ENCODE measurements around the gene SLC38A3. TPM values are rescaled to one million over a fixed set of nuclear protein-coding genes. Genes with fewer than 3 reads are reported as not detected.
A peak's percentile ranks its signal among the peaks of the same experiment; 100 is the strongest.

The SLC38A3 gene
- total RNA-seq, 2 experiments from 2014 or later, result 0.22 TPM; not detected in 1

DNA sequence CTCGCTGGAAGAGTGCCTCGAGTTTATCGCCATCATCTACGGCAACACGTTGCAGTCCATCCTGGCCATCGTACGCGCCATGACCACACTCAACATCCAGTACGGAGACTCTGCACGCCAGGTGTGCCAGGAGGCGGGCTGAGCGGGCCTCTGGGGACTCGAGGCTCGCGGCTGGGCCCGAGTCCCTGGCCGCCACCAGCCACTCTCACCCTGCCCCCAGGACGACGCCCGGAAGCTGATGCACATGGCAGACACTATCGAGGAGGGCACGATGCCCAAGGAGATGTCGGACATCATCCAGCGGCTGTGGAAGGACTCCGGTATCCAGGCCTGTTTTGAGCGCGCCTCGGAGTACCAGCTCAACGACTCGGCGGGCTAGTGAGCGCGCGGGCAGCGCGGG, 11.8 kb upstream of the SLC38A3 start:
- TF ChIP-seq, protein P1, sequence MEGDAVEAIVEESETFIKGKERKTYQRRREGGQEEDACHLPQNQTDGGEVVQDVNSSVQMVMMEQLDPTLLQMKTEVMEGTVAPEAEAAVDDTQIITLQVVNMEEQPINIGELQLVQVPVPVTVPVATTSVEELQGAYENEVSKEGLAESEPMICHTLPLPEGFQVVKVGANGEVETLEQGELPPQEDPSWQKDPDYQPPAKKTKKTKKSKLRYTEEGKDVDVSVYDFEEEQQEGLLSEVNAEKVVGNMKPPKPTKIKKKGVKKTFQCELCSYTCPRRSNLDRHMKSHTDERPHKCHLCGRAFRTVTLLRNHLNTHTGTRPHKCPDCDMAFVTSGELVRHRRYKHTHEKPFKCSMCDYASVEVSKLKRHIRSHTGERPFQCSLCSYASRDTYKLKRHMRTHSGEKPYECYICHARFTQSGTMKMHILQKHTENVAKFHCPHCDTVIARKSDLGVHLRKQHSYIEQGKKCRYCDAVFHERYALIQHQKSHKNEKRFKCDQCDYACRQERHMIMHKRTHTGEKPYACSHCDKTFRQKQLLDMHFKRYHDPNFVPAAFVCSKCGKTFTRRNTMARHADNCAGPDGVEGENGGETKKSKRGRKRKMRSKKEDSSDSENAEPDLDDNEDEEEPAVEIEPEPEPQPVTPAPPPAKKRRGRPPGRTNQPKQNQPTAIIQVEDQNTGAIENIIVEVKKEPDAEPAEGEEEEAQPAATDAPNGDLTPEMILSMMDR (IDR thresholded peaks at IDR 0.05), result no peak
- Mint-ChIP-seq H3K9me3 (no peaks in the 10 kb centered on the region), H3K36me3 (ENCODE audit: low read depth) (no peaks in the 10 kb centered on the region), H3K27ac (no peak overlapping the region), H3K4me3 (no peak overlapping the region), H3K4me1 (ENCODE audit: low read depth) (peaks cover 11% of the 10 kb centered on the region), H3K27me3 (peaks cover 15% of the 10 kb centered on the region)
- intact Hi-C loops (cut with micrococcal nuclease), result loop anchor here (2.0 kb wide), 2 partner anchors 34 to 86 kb away; partner anchors contain the start of gene LSMEM2
- DNase-seq, result no peak
- ChIA-PET CTCF (interaction anchor here (1.0 to 7.0 kb wide), 22 partner anchors 9 to 125 kb away, joined by 3 to 204 read pairs (median 13); partner anchors contain the start of gene SLC38A3), POLR2A (interaction anchor here (0.6 to 2.4 kb wide), 2 partner anchors 33 to 42 kb away, joined by 3 to 16 read pairs; no protein-coding TSS in a partner anchor)
- ATAC-seq, result no peak

DNA sequence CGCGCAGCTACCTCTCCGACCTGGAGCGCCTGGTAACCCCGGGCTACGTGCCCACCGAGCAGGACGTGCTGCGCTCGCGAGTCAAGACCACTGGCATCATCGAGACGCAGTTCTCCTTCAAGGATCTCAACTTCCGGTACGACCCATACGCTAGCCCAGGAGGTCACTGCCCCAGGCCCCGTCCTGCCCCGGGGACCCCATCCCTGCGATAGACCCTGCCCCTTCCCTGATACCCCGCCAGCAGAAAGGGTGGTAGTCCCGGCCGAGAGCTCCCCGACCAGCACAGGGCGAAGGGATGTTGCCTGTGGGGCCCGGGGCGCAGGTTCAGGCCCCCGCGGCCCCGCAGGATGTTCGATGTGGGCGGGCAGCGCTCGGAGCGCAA, 11.3 kb upstream of the SLC38A3 start:
- POLR2A ChIA-PET, result interaction anchor here (1.0 to 2.4 kb wide), 3 partner anchors 33 to 73 kb away, joined by 3 to 16 read pairs (median 3); no protein-coding TSS in a partner anchor
- ATAC-seq, result no peak
- no peak overlapping the region for H3K4me3 Mint-ChIP-seq
- DNase-seq, result no peak
- H3K36me3 Mint-ChIP-seq (ENCODE audit: low read depth), result no peaks in the 10 kb centered on the region
- CTCF ChIA-PET, result interaction anchor here (0.8 to 7.0 kb wide), 29 partner anchors 9 to 131 kb away, joined by 3 to 204 read pairs (median 6); partner anchors contain the start of gene SLC38A3
- H3K27me3 Mint-ChIP-seq, result peaks cover 15% of the 10 kb centered on the region
- H3K4me1 Mint-ChIP-seq (ENCODE audit: low read depth), result peaks cover 11% of the 10 kb centered on the region
- no peak overlapping the region for H3K27ac Mint-ChIP-seq
- TF ChIP-seq, protein P1 (IDR thresholded peaks at IDR 0.05), result no peak
- intact Hi-C loops (cut with micrococcal nuclease), result loop anchor here (2.0 kb wide), 2 partner anchors 33 to 85 kb away; partner anchors contain the start of gene LSMEM2
- H3K9me3 Mint-ChIP-seq, result no peaks in the 10 kb centered on the region

- Mint-ChIP-seq H3K27me3 (peaks cover 16% of the 10 kb centered on the region), H3K4me1 (ENCODE audit: low read depth) (peaks cover 11% of the 10 kb centered on the region), H3K36me3 (ENCODE audit: low read depth) (no peaks in the 10 kb centered on the region), H3K4me3 (peak overlapping the region; percentile 18), H3K9me3 (no peaks in the 10 kb centered on the region), H3K27ac (no peak overlapping the region)
- intact Hi-C loops (cut with micrococcal nuclease), result no loop called here
- TF ChIP-seq, protein P1 (IDR thresholded peaks at IDR 0.05), result peak; percentile 85
- DNase-seq (peak; percentile 88), ATAC-seq (peak; percentile 71)
- ChIA-PET POLR2A (interaction anchor here (0.6 to 2.4 kb wide), 9 partner anchors 25 to 83 kb away, joined by 3 to 16 read pairs (median 3); no protein-coding TSS in a partner anchor), CTCF (interaction anchor here (0.6 to 7.0 kb wide), 43 partner anchors 8 to 523 kb away, joined by 3 to 204 read pairs (median 4); partner anchors contain the start of genes GNAI2, HYAL1, HYAL3 and NAA80)
Measured at GRCh38 chr3:50194128-50194902, 10.8 kb upstream of the SLC38A3 start.

GRCh38 chr3:50194903-50195500, 10.1 kb upstream of the SLC38A3 start:
- DNase-seq, result peak; percentile 62
- H3K4me1 Mint-ChIP-seq (ENCODE audit: low read depth), result peaks cover 11% of the 10 kb centered on the region
- ChIA-PET CTCF (interaction anchor here (0.7 to 7.0 kb wide), 38 partner anchors 8 to 523 kb away, joined by 3 to 204 read pairs (median 4); partner anchors contain the start of genes GNAI2, HYAL1, HYAL3 and NAA80), POLR2A (interaction anchor here (0.6 to 2.4 kb wide), 8 partner anchors 25 to 82 kb away, joined by 3 to 16 read pairs (median 3); no protein-coding TSS in a partner anchor)
- intact Hi-C loops (cut with micrococcal nuclease), result no loop called here
- TF ChIP-seq, protein P1 (IDR thresholded peaks at IDR 0.05), result no peak
- peak; percentile 69 for ATAC-seq
- peaks cover 16% of the 10 kb centered on the region for H3K27me3 Mint-ChIP-seq
- peak overlapping the region; percentile 18 for H3K4me3 Mint-ChIP-seq
- no peaks in the 10 kb centered on the region for H3K36me3 Mint-ChIP-seq (ENCODE audit: low read depth)
- H3K27ac Mint-ChIP-seq, result no peak overlapping the region
- H3K9me3 Mint-ChIP-seq, result no peaks in the 10 kb centered on the region

Measured in activated CD8-positive, alpha-beta T cell treated with anti-CD3 and anti-CD28 coated beads for 36 hours (primary cell).